NCI-H1417 treated with DMSO at 0.1 percent for 48 hours (cell line): ENCODE results near the gene M1AP.
"Not testable (repeated sequence)": the region's sequence is repeated elsewhere in the genome, so short reads cannot be mapped to it uniquely, and the experiment has no call there.

Experiments
- DNase-seq: peaks from one replicate; lab custom pipeline; 2025; lab: John Stamatoyannopoulos, UW

Gene M1AP

GRCh38 chr2:74653985-74654882, 6.1 kb upstream of the M1AP start, which contains the start of gene SEMA4F:
Gene SEMA4F, plus strand, starts transcription at chr2:74654247. Its CDS starts 130 bp downstream, at chr2:74654377.
- peak; percentile 96 for DNase-seq

- no peak for DNase-seq
Observed at GRCh38 chr2:74653589-74653984, 5.5 kb upstream of the M1AP start.

GRCh38 chr2:74646834-74647482, 1.2 kb downstream of the M1AP start:
- DNase-seq, result no peak

GRCh38 chr2:74646201-74646600, 1.9 kb downstream of the M1AP start:
- DNase-seq, result no peak

- DNase-seq, result no peak
Observed at GRCh38 chr2:74645344-74645743, 2.8 kb downstream of the M1AP start.

- DNase-seq, result no peak
Observed at GRCh38 chr2:74639550-74639949, 8.6 kb downstream of the M1AP start.

GRCh38 chr2:74632939-74633312, 15.2 kb downstream of the M1AP start:
- DNase-seq, result no peak

- no peak for DNase-seq
Observed at GRCh38 chr2:74632209-74632938, 15.8 kb downstream of the M1AP start.

- DNase-seq, result not testable (repeated sequence)
Observed at GRCh38 chr2:74630454-74630853, 17.7 kb downstream of the M1AP start.

GRCh38 chr2:74628538-74629105, 19.5 kb downstream of the M1AP start:
- DNase-seq, result no peak

- no peak for DNase-seq
Observed at GRCh38 chr2:74625658-74626425, 22.3 kb downstream of the M1AP start.

GRCh38 chr2:74620671-74621070, 27.5 kb downstream of the M1AP start:
- no peak for DNase-seq

GRCh38 chr2:74619651-74620297, 28.4 kb downstream of the M1AP start:
- DNase-seq, result no peak

- no peak for DNase-seq
Observed at GRCh38 chr2:74618410-74619083, 29.6 kb downstream of the M1AP start.

- DNase-seq, result no peak
Observed at GRCh38 chr2:74617122-74617521, 31.0 kb downstream of the M1AP start.

GRCh38 chr2:74606927-74607326, 41.2 kb downstream of the M1AP start:
- no peak for DNase-seq

GRCh38 chr2:74603282-74604000, 44.7 kb downstream of the M1AP start:
- no peak for DNase-seq

- no peak for DNase-seq
Observed at GRCh38 chr2:74602586-74603281, 45.4 kb downstream of the M1AP start.

GRCh38 chr2:74599676-74600075, 48.5 kb downstream of the M1AP start:
- no peak for DNase-seq
